NB4 (cell line): ENCODE results near the gene RFWD3.

Experiments used
- MYC ChIP-seq: IDR thresholded peaks from 2 replicates; pipeline ENCODE4 v1.6.1; 2011; ENCODE audit warnings: low read depth, low read length
- POLR2A ChIP-seq: IDR thresholded peaks from 2 replicates; pipeline ENCODE4 v1.6.1; 2011; ENCODE audit warnings: mild to moderate bottlenecking; ENCODE audit not compliant: insufficient read length; ENCODE audit errors: extremely low read depth
- TF ChIP-seq, protein P1 (sequence below): IDR thresholded peaks from one replicate; pipeline ENCODE4 v1.5.1; 2012; ENCODE audit warnings: low read depth, low read length

GRCh38 chr16:74623214-74623838 is 43.4 kb downstream of the RFWD3 start:
- TF ChIP-seq, protein P1, sequence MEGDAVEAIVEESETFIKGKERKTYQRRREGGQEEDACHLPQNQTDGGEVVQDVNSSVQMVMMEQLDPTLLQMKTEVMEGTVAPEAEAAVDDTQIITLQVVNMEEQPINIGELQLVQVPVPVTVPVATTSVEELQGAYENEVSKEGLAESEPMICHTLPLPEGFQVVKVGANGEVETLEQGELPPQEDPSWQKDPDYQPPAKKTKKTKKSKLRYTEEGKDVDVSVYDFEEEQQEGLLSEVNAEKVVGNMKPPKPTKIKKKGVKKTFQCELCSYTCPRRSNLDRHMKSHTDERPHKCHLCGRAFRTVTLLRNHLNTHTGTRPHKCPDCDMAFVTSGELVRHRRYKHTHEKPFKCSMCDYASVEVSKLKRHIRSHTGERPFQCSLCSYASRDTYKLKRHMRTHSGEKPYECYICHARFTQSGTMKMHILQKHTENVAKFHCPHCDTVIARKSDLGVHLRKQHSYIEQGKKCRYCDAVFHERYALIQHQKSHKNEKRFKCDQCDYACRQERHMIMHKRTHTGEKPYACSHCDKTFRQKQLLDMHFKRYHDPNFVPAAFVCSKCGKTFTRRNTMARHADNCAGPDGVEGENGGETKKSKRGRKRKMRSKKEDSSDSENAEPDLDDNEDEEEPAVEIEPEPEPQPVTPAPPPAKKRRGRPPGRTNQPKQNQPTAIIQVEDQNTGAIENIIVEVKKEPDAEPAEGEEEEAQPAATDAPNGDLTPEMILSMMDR: peak; percentile 54
- TF ChIP-seq POLR2A: no peak
- no peak for TF ChIP-seq MYC
